Glutamatergic neuron (in vitro differentiated cells): ENCODE measurements around the gene COL20A1. TPM values are rescaled to one million over a fixed set of nuclear protein-coding genes. Genes with fewer than 3 reads are reported as not detected.

Experiments used
- DNase-seq: peaks from one replicate; pipeline ENCODE4 v3.0.0; 2022
- H3K27ac Mint-ChIP-seq: one replicate; pipeline ENCODE4 v1.8.0; 2020; ENCODE audit warnings: mild to moderate bottlenecking, mixed read lengths, inconsistent platforms; ENCODE audit not compliant: unreplicated experiment
- H3K27me3 Mint-ChIP-seq: one replicate; pipeline ENCODE4 v1.8.0; 2020; ENCODE audit warnings: mild to moderate bottlenecking, moderate library complexity, mixed read lengths, inconsistent platforms; ENCODE audit not compliant: unreplicated experiment
- H3K36me3 Mint-ChIP-seq: one replicate; pipeline ENCODE4 v1.8.0; 2020; ENCODE audit warnings: mild to moderate bottlenecking, mixed read lengths, inconsistent platforms; ENCODE audit not compliant: unreplicated experiment
- H3K4me1 Mint-ChIP-seq: one replicate; pipeline ENCODE4 v1.8.0; 2020; ENCODE audit warnings: mild to moderate bottlenecking, low read depth, mixed read lengths, inconsistent platforms; ENCODE audit not compliant: unreplicated experiment
- H3K4me3 Mint-ChIP-seq: one replicate; pipeline ENCODE4 v1.8.0; 2020; ENCODE audit warnings: mild to moderate bottlenecking, mixed read lengths, inconsistent platforms; ENCODE audit not compliant: unreplicated experiment
- H3K9me3 Mint-ChIP-seq: one replicate; pipeline ENCODE4 v1.8.0; 2020; ENCODE audit warnings: mild to moderate bottlenecking, moderate library complexity, mixed read lengths, inconsistent platforms; ENCODE audit not compliant: unreplicated experiment
- total RNA-seq: library from RNA; stranded (reverse); fragmentation: NEBNext Ultra II Directional; extraction: Animal tissue kit (Norgen Biotek cat#: 25700); gene quantifications from one replicate; pipeline ENCODE4 v1.2.1, GENCODE V29; 2021; ENCODE audit not compliant: unreplicated experiment
- TF ChIP-seq, protein P1 (sequence below): fragments of 200-600 bp; sonication (generic); IDR thresholded peaks from one replicate; pipeline ENCODE4 v1.5.0; 2021; ENCODE audit not compliant: partially characterized antibody, unreplicated experiment

COL20A1 gene
- total RNA-seq, 1 donor from 2014 or later = 2.1 TPM

DNA sequence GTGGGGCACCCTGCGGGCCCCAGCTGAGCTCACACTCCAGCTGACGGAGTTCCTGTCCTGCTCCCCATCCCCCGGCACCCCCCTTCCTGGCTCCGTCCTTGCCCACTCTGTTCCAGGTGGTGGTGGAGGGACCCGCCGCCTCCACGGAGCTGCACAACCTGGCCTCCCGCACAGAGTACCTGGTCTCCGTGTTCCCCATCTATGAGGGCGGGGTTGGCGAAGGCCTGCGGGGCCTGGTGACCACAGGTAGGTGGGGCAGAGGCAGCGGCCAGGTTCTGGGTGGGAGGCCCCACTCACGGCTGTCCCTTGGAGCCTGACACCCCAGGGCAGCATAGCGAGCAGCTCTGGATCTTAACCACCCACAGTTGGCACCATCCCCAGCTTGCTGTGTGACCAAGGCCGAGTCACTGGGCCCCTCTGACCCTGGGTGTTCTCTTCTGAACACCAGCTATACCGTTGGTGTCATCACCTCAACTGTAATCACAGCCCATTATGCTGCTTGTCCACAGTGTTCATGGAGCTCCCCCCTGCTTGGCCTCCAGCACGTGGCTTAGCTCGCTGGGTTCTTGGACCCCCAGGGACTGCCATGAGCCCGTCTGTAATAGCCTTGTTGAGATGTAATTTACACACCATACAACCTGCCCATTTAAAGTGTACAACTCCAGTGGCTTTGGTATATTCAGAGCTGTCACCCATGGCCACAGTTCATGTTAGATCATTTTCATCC, 17.4 kb downstream of the COL20A1 start:
- Mint-ChIP-seq H3K4me3 (peak overlapping the region; percentile 73), H3K27ac (no peak overlapping the region), H3K27me3 (peaks cover 4% of the 10 kb centered on the region), H3K9me3 (peaks cover 4% of the 10 kb centered on the region), H3K36me3 (no peaks in the 10 kb centered on the region), H3K4me1 (peaks cover 6% of the 10 kb centered on the region)
- no peak for DNase-seq
- TF ChIP-seq, protein P1, sequence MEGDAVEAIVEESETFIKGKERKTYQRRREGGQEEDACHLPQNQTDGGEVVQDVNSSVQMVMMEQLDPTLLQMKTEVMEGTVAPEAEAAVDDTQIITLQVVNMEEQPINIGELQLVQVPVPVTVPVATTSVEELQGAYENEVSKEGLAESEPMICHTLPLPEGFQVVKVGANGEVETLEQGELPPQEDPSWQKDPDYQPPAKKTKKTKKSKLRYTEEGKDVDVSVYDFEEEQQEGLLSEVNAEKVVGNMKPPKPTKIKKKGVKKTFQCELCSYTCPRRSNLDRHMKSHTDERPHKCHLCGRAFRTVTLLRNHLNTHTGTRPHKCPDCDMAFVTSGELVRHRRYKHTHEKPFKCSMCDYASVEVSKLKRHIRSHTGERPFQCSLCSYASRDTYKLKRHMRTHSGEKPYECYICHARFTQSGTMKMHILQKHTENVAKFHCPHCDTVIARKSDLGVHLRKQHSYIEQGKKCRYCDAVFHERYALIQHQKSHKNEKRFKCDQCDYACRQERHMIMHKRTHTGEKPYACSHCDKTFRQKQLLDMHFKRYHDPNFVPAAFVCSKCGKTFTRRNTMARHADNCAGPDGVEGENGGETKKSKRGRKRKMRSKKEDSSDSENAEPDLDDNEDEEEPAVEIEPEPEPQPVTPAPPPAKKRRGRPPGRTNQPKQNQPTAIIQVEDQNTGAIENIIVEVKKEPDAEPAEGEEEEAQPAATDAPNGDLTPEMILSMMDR = no peak

DNA sequence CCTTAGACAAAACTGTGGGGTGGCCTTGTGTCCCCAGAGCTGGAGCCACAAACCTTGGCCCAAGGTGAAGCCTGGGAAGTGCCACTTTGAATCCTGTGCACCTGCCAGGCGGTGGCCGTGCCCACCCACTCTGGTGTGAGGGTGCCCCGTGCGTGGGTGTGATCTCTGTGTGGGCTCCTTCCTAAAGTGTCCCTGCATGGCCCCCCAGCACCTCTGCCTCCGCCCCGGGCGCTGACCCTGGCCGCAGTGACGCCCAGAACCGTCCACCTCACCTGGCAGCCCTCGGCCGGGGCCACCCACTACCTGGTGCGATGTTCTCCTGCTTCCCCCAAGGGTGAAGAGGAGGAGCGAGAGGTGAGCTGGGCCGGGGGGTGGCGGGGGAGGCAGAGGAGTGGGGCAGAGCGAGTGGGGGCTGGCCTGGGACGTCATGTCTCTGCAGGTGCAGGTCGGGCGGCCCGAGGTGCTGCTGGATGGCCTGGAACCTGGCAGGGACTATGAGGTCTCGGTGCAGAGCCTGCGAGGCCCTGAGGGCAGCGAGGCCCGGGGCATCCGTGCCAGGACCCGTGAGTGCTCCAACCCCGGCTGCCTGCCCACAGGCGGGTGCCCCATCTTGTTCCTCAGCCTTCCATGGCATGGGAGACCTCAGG, 18.3 kb downstream of the COL20A1 start:
- no peaks in the 10 kb centered on the region for H3K36me3 Mint-ChIP-seq
- peaks cover 4% of the 10 kb centered on the region for H3K9me3 Mint-ChIP-seq
- no peak for DNase-seq
- TF ChIP-seq, protein P1 = no peak
- H3K4me1 Mint-ChIP-seq = peaks cover 6% of the 10 kb centered on the region
- H3K4me3 Mint-ChIP-seq = no peak overlapping the region
- H3K27me3 Mint-ChIP-seq = peaks cover 6% of the 10 kb centered on the region
- H3K27ac Mint-ChIP-seq = no peak overlapping the region

DNA sequence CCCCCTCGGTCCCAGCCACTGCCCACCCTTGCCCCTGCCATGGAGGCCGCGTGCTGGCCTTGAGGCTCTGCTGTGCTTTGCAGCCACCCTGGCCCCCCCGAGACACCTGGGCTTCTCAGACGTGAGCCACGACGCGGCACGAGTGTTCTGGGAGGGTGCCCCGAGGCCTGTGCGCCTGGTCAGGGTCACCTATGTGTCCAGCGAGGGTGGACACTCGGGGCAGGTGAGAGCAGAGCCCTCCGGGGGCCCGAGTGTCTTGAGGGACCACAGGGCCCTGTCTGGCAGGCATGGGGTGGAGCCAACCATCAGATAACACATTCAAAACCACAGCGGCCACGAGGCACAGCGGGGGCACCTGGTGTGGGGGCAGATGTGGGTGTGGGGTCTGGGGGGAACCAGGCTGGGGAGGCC, 18.9 kb downstream of the COL20A1 start:
- DNase-seq = no peak
- Mint-ChIP-seq H3K36me3 (no peaks in the 10 kb centered on the region), H3K27ac (no peak overlapping the region), H3K4me1 (peaks cover 6% of the 10 kb centered on the region), H3K4me3 (no peak overlapping the region), H3K9me3 (peaks cover 4% of the 10 kb centered on the region), H3K27me3 (peaks cover 6% of the 10 kb centered on the region)
- TF ChIP-seq, protein P1 = no peak

DNA sequence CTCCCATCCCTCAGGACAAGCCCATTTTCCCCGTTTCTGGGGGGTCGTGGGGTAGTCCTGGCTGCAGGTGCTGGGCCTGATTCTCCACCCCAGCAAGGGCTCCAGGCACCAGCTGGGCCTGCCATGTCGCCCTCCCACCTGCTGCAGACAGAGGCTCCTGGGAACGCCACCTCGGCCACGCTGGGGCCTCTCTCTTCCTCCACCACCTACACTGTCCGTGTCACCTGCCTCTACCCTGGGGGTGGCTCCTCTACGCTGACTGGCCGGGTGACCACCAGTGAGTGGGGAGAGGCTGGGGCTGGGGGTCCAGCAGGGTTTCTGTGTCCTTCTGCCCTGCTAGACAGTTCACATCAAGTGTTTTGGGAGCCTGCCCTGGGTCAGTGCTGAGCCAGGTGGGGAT, 19.3 kb downstream of the COL20A1 start:
- no peak overlapping the region for H3K4me3 Mint-ChIP-seq
- TF ChIP-seq, protein P1 = no peak
- peaks cover 6% of the 10 kb centered on the region for H3K27me3 Mint-ChIP-seq
- H3K27ac Mint-ChIP-seq = no peak overlapping the region
- peaks cover 6% of the 10 kb centered on the region for H3K4me1 Mint-ChIP-seq
- no peaks in the 10 kb centered on the region for H3K36me3 Mint-ChIP-seq
- no peak for DNase-seq
- peaks cover 4% of the 10 kb centered on the region for H3K9me3 Mint-ChIP-seq
